AG20443 (cell line): ENCODE measurements around the gene GTF2E1.
A peak's percentile ranks its signal among the peaks of the same experiment; 100 is the strongest.
"Not testable (repeated sequence)": the region's sequence is repeated elsewhere in the genome, so short reads cannot be mapped to it uniquely, and the experiment has no call there.

Source experiments
- DNase-seq: peaks from one replicate; pipeline ENCODE4 v3.0.0; 2012; ENCODE audit warnings: low spot score, mixed read lengths

GTF2E1 gene

GRCh38 chr3:120756061-120756460 lies 13.5 kb downstream of the GTF2E1 start:
- DNase-seq, result no peak

DNA sequence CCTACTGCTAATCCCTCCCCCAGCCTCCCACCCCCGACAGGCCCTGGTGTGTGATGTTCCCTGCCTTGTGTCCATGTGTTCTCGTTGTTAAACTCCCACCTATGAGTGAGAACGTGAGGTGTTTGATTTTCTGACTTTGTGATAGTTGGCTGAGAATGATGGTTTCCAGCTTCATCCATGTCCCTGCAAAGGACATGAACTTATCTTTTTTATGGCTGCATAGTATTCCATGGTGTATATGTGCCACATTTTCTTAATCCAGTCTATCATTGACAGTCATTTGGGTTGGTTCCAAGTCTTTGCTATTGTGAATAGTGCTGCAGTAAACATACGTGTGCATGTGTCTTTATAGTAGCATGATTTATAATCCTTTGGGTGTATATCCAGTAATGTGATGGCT lies 16.0 kb downstream of the GTF2E1 start:
- not testable (repeated sequence) for DNase-seq

- no peak for DNase-seq
Observed at GRCh38 chr3:120762615-120763014, 20.1 kb downstream of the GTF2E1 start.

DNA sequence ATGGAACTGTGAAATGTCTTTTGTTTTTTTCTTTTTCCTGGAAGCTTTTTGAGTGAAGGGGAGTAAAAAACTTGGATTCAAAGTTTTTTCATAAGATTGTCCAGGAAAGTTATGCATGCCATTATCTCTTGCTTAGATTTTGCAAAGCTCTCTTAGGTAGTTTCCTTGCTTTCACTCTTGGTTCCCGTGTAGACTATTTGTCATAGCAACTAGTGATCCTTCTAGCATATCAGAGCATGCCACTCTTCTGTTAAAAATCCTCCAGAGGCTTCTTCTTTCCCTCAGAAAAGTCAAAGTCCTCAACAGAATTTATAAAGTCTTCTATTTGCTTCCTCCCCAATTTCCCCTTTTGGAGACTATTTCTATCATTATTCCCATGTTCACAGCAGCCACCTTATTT lies 21.1 kb downstream of the GTF2E1 start:
- no peak for DNase-seq

DNA sequence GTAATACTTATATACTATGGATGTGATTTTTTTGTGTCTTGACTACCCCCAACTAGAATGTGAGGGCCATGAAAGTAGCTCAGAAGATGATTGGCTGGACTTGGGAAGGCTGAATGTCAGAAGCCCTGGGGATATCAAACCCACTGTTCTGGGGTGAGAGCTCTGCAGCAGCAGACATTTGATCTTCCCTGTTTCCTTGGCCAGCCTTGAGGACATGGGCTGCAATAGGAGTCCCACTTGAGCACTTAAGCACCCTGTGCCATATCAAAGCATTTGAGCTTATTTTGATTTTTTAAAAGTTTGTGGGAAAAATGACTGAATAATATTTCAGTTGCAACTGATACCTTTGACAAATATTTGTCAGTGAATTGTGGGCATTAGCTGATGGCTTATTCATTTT lies 21.7 kb downstream of the GTF2E1 start:
- DNase-seq, result no peak

DNA sequence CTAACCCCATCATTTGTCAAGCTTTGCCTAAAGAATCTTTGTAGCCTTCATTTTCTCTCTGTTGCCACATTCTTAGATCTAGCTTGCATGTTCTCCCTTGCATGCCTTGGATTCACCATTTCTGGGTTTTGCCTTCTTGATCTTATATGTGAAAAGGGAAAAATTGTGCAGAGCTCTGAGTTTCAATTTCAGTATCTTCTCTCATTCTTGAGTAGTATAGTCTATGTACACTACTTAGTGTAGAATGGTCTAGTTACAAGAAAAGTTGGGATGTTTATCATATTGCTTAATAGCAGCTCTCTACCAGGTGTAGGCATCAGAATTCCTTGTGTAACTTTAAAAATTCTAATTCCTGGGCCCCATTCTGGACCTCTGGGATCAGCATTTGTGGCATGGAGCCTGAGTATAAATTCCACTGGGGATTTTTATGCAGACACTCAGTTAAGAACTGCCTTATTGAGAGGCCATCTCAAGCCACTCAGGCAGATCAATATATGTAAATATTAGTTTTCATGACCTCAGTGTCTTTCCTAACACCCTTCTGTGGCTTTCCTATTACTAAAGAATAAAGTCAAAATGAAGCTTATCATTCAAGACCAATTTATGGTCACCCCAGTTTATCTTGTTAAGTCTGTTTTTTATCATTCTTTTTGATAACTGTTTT lies 23.4 kb downstream of the GTF2E1 start:
- no peak for DNase-seq

DNA sequence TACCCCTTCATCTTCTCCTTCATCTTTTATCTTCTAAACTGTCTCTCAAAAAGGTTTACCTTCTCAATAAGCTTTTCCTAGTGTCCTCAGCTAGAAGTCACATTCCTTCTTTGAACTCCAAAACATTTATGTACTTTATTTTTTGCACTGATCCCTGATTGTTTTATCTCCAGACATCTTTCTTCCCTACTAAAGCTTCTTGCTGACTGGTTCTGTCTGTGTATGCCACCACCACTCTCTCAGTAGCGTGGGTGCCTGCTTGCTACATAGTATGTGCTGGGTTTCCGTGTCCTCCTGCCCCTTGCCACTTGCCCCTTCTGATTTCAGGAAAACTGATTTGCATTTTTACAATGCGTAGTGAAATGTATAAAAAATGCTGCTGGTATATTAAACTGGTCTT lies 24.0 kb downstream of the GTF2E1 start:
- DNase-seq, result no peak

GRCh38 chr3:120767106-120767505 lies 24.6 kb downstream of the GTF2E1 start:
- no peak for DNase-seq

DNA sequence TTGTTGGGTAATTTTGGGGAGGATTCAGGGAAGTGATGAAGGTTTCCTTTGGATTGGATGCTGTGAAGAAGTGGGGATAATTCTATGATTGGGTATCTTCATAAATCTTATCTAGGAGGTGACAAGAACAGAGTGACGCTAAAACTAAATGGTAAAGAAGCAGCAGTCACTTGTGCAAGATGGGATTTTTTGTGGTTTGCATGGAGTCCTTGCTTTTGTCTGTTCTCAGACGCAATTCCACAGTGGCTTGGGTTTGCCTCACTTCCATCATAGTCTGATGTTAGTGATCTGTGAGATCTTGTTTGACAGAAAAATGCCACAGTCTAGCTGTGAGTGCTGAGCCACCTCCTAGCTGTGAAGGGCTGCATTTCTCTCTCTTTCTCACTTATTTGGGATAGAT lies 26.9 kb downstream of the GTF2E1 start:
- DNase-seq, result no peak

DNA sequence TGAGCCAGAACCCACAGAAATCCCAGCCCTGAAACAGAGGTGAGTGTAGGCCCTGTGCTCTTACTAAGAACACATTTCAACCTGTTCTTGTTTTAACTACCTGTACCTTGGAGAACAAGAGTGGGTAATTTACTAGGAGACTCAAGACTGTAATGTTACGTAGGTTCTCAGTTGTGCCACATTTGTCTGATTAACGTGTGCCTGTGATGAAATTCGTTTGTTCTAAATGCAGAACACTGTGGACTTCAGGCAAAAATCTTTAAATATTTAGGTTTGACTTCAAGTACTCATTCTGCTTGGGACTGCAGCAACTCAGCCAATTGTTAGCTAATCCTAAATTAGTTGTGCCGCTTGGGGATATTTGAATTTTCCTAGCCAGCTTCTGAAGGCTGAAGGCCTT lies 28.3 kb downstream of the GTF2E1 start:
- no peak for DNase-seq

GRCh38 chr3:120772081-120772480 lies 29.5 kb downstream of the GTF2E1 start:
- DNase-seq, result no peak

DNA sequence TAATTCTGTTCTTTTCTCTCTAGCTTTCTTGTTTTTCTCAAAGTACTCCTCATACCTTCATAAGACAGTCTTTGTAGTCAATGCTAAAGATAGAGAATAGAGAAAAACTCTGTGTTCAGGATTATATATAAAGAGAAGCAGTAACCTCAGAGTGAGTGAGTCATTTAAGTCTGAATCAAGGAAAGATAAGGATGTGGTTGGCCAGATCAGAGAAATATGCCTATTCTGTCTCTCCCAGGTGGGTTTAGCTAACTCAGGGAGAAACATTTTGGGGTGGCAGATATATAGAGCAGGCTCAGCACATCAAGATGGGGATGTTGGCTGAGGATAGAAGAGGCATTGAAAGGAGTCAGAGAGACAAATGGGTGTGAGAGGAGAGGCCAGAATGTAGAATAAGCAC lies 31.4 kb downstream of the GTF2E1 start:
- no peak for DNase-seq

DNA sequence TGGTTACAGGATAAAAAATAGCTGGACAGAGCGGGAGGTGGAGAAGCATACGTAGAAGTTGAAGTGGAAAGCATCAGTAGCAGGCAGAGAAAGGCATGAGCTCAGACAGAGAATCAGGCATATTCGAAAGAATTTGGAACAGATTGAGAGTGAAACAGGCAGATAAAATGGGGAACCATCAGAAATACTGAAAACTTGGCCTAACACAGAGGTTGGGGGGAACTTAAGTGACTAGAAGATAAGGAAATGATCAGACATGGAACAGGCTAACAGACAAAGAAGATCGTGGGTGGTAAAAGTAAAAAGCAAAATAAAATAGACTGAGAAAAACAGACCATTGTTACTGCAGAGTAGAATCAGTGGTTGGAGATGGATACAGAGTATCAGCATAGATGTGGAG lies 32.9 kb downstream of the GTF2E1 start:
- no peak for DNase-seq

- DNase-seq, result no peak
Observed at GRCh38 chr3:120778776-120779175, 36.2 kb downstream of the GTF2E1 start.

DNA sequence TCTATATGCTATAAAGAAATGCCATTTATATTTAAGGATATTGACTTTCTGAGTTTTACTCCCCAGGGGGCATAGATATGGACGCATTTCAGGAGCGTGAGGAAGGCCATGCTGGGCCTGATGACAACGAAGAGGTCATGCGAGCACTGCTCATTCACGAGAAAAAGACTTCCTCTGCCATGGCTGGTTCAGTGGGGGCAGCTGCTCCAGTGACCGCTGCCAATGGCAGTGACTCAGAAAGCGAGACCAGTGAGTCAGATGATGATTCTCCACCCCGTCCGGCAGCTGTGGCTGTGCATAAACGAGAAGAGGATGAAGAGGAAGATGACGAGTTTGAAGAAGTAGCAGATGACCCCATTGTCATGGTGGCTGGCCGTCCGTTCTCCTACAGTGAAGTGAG lies 38.4 kb downstream of the GTF2E1 start:
- peak; percentile 52 for DNase-seq

DNA sequence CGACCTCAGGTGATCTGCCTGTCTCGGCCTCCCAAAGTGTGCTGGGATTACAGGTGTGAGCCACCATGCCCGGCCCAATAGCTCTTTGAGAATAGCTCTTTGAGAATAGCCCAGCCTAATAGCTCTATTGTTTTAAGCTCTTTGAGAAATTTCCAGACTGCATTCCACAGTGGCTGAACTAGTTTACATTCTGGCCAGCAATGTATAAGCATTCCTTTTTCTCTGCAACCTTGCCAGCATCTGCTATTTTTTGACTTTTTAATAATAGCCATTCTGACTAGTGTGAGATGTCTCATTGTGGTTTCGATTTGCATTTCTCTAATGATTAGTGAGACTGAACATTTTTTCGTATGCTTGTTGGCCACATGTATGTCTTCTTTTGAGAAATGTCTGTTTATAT lies 43.3 kb downstream of the GTF2E1 start:
- DNase-seq, result not testable (repeated sequence)

DNA sequence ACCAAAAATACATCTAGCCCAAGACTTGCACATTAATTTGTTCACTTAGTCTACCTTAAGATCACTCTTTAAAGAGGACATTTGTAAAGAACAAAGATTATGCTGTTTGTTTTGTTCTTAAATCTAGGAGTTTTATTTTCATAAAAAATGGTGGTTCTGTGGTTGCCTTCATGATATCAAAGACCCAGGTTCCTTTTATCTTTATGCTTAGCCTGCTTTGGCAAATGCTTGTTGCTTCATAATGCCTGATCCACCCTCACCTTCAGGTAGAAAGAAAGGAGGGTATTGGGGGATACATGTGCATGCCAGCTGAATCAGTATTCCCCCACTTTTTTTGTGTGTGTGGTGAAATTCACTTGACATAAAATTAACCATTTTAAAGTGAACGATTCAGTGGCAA lies 48.5 kb downstream of the GTF2E1 start:
- DNase-seq, result no peak

- DNase-seq, result peak; percentile 45
Observed at GRCh38 chr3:120791913-120792312, 49.4 kb downstream of the GTF2E1 start.

- DNase-seq, result no peak
Observed at GRCh38 chr3:120793601-120794000, 51.1 kb downstream of the GTF2E1 start.

- DNase-seq, result peak; percentile 68
Observed at GRCh38 chr3:120795017-120795648, 52.6 kb downstream of the GTF2E1 start.

GRCh38 chr3:120795959-120796358 lies 53.4 kb downstream of the GTF2E1 start:
- DNase-seq, result no peak

- no peak for DNase-seq
Observed at GRCh38 chr3:120796976-120797375, 54.4 kb downstream of the GTF2E1 start.

GRCh38 chr3:120797857-120798256 lies 55.3 kb downstream of the GTF2E1 start:
- DNase-seq, result no peak

DNA sequence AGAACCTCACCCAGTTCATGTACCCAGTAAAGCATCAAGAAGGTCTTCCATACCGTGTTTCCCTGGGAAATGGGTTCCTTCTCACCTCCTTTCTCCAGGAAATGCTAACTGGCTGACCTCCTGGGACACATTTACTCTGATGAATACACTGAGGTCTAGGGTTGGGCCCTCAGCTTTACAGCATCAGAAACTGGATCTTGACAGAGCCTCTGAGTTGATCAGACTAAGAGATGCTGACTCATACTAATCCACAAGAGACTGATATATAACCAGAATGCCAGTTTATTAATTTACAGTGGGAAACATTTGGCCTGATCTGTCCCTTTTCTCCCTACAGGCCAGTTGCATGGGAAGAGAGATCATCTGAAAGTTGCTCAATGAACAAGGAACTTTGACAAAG lies 55.8 kb downstream of the GTF2E1 start:
- DNase-seq, result no peak
